Measurements from ENCODE around the gene WIPF2.

Gene WIPF2

GRCh38 chr17:40284085-40284713, 65.1 kb downstream of the WIPF2 start:
- no peak overlapping the region for H3K9ac ChIP-seq (ENCODE audit: low read length)
- peaks cover 2% of the 10 kb centered on the region; the same call in 1 of the 2 replicates for H3K36me3 ChIP-seq (ENCODE audit: low read length)
- H3K27ac ChIP-seq (ENCODE audit: low read depth, low read length) = no peak overlapping the region
- H3K9me3 ChIP-seq (ENCODE audit: insufficient read depth, low read length) = no peaks in the 10 kb centered on the region
- no peak overlapping the region for H3K4me3 ChIP-seq (ENCODE audit: insufficient read depth, low read length, poor library complexity, severe bottlenecking)
- H3K79me2 ChIP-seq (ENCODE audit: insufficient read depth, low read length) = peaks cover 15% of the 10 kb centered on the region
- H4K20me1 ChIP-seq (ENCODE audit: low read depth, low read length) = peaks cover 4% of the 10 kb centered on the region; the same call in 1 of the 2 replicates
- no peaks in the 10 kb centered on the region for H3K27me3 ChIP-seq (ENCODE audit: low read length)
- H3K9me2 ChIP-seq (replicated peaks; ENCODE audit: insufficient read depth, low read length) = no peaks in the 10 kb centered on the region
- H3K4me2 ChIP-seq (ENCODE audit: low read depth, low read length, poor library complexity, severe bottlenecking) = no peak overlapping the region
- no peak for TF ChIP-seq EZH2phosphoT487 (conservative IDR thresholded peaks at IDR 0.05; ENCODE audit: low read length)
- TF ChIP-seq CTCF (IDR thresholded peaks at IDR 0.05; ENCODE audit: insufficient read depth, low read length, poor library complexity, severe bottlenecking) = no peak
- no peak overlapping the region for H2AFZ ChIP-seq (ENCODE audit: low read depth, low read length, severe bottlenecking)
- H3F3A ChIP-seq (ENCODE audit: insufficient read depth) = peaks cover 4% of the 10 kb centered on the region

GRCh38 chr17:40286473-40286872, 67.4 kb downstream of the WIPF2 start:
- no peak for TF ChIP-seq CTCF (IDR thresholded peaks at IDR 0.05; ENCODE audit: insufficient read depth, low read length, poor library complexity, severe bottlenecking)
- TF ChIP-seq EZH2phosphoT487 (conservative IDR thresholded peaks at IDR 0.05; ENCODE audit: low read length) = no peak
- peaks cover 38% of the 10 kb centered on the region for H3K79me2 ChIP-seq (ENCODE audit: insufficient read depth, low read length)
- H3K27ac ChIP-seq (ENCODE audit: low read depth, low read length) = no peak overlapping the region
- H3K9me3 ChIP-seq (ENCODE audit: insufficient read depth, low read length) = no peaks in the 10 kb centered on the region
- H3K4me2 ChIP-seq (ENCODE audit: low read depth, low read length, poor library complexity, severe bottlenecking) = peak overlapping the region; percentile 60
- H4K20me1 ChIP-seq (ENCODE audit: low read depth, low read length) = peaks cover 11% of the 10 kb centered on the region; the same call in 1 of the 2 replicates
- H3K36me3 ChIP-seq (ENCODE audit: low read length) = peaks cover 15% of the 10 kb centered on the region; the same call in 1 of the 2 replicates
- no peaks in the 10 kb centered on the region for H3K27me3 ChIP-seq (ENCODE audit: low read length)
- peak overlapping the region; percentile 45; the same call in 1 of the 2 replicates for H3K9ac ChIP-seq (ENCODE audit: low read length)
- no peaks in the 10 kb centered on the region for H3K9me2 ChIP-seq (replicated peaks; ENCODE audit: insufficient read depth, low read length)
- no peak overlapping the region for H3K4me3 ChIP-seq (ENCODE audit: insufficient read depth, low read length, poor library complexity, severe bottlenecking)
- peaks cover 4% of the 10 kb centered on the region for H3F3A ChIP-seq (ENCODE audit: insufficient read depth)
- no peak overlapping the region for H2AFZ ChIP-seq (ENCODE audit: low read depth, low read length, severe bottlenecking)

- H3K9me2 ChIP-seq (replicated peaks; ENCODE audit: insufficient read depth, low read length) = no peaks in the 10 kb centered on the region
- H4K20me1 ChIP-seq (ENCODE audit: low read depth, low read length) = peaks cover 11% of the 10 kb centered on the region; the same call in 1 of the 2 replicates
- H3F3A ChIP-seq (ENCODE audit: insufficient read depth) = peaks cover 4% of the 10 kb centered on the region
- 0 out of 2 replicates have a peak overlapping the region, but pooled peaks have one; percentile 3 for H3K27ac ChIP-seq (ENCODE audit: low read depth, low read length)
- TF ChIP-seq EZH2phosphoT487 (conservative IDR thresholded peaks at IDR 0.05; ENCODE audit: low read length) (no peak), CTCF (IDR thresholded peaks at IDR 0.05; ENCODE audit: insufficient read depth, low read length, poor library complexity, severe bottlenecking) (no peak)
- peak overlapping the region; percentile 45 for H3K9ac ChIP-seq (ENCODE audit: low read length)
- peaks cover 38% of the 10 kb centered on the region for H3K79me2 ChIP-seq (ENCODE audit: insufficient read depth, low read length)
- H3K36me3 ChIP-seq (ENCODE audit: low read length) = peaks cover 15% of the 10 kb centered on the region; the same call in 1 of the 2 replicates
- H2AFZ ChIP-seq (ENCODE audit: low read depth, low read length, severe bottlenecking) = peak overlapping the region; percentile 16
- H3K9me3 ChIP-seq (ENCODE audit: insufficient read depth, low read length) = no peaks in the 10 kb centered on the region
- peak overlapping the region; percentile 60 for H3K4me2 ChIP-seq (ENCODE audit: low read depth, low read length, poor library complexity, severe bottlenecking)
- H3K27me3 ChIP-seq (ENCODE audit: low read length) = no peaks in the 10 kb centered on the region
- peak overlapping the region; percentile 41 for H3K4me3 ChIP-seq (ENCODE audit: insufficient read depth, low read length, poor library complexity, severe bottlenecking)
These were observed 68.0 kb downstream of the WIPF2 start for GRCh38 chr17:40287159-40287493.
